Measurements from ENCODE around the gene YIPF5.

- TF ChIP-seq TARDBP (IDR thresholded peaks at IDR 0.05), result no peak
- no peak for TF ChIP-seq LEF1 (IDR thresholded peaks at IDR 0.05; ENCODE audit: borderline replicate concordance)
- no peak for TF ChIP-seq BHLHE40 (IDR thresholded peaks at IDR 0.05; ENCODE audit: borderline replicate concordance)
- TF ChIP-seq, protein P1, sequence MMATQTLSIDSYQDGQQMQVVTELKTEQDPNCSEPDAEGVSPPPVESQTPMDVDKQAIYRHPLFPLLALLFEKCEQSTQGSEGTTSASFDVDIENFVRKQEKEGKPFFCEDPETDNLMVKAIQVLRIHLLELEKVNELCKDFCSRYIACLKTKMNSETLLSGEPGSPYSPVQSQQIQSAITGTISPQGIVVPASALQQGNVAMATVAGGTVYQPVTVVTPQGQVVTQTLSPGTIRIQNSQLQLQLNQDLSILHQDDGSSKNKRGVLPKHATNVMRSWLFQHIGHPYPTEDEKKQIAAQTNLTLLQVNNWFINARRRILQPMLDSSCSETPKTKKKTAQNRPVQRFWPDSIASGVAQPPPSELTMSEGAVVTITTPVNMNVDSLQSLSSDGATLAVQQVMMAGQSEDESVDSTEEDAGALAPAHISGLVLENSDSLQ (IDR thresholded peaks at IDR 0.05), result no peak
- TF ChIP-seq SP1 (IDR thresholded peaks at IDR 0.05), result no peak
- TF ChIP-seq FOXM1 (IDR thresholded peaks at IDR 0.05; ENCODE audit: borderline replicate concordance), result no peak
- no peak for TF ChIP-seq HDGF (IDR thresholded peaks at IDR 0.05; ENCODE audit: borderline replicate concordance)
These were observed 569 bp downstream of the YIPF5 start for GRCh38 chr5:144169904-144170275.
